ENCODE data around the gene CLMN. TPM values are rescaled to one million over a fixed set of nuclear protein-coding genes. Genes with fewer than 3 reads are reported as not detected.

Gene CLMN
- polyA plus RNA-seq, 4 donors = 21.1 to 27.5 (median 24.8) TPM

GRCh38 chr14:95305145-95305544 is 14.6 kb downstream of the CLMN start:
- DNase-seq (ENCODE audit: low read depth in 4 of 4, low spot score in 3 of 4) = no peak

- DNase-seq (ENCODE audit: low read depth in 4 of 4, low spot score in 3 of 4) = no peak
Measured at GRCh38 chr14:95304342-95304741, 15.4 kb downstream of the CLMN start.

GRCh38 chr14:95303552-95303951 is 16.2 kb downstream of the CLMN start:
- no peak for DNase-seq (ENCODE audit: low read depth in 4 of 4, low spot score in 3 of 4)

GRCh38 chr14:95302667-95303506 is 16.8 kb downstream of the CLMN start:
- no peak for DNase-seq (ENCODE audit: low read depth in 4 of 4, low spot score in 3 of 4)

- no peak for DNase-seq (ENCODE audit: low read depth in 4 of 4, low spot score in 3 of 4)
Measured at GRCh38 chr14:95301527-95302187, 18.1 kb downstream of the CLMN start.

GRCh38 chr14:95300697-95301526 is 18.8 kb downstream of the CLMN start:
- no peak for DNase-seq (ENCODE audit: low read depth in 4 of 4, low spot score in 3 of 4)

- DNase-seq (ENCODE audit: low read depth in 4 of 4, low spot score in 3 of 4) = no peak
Measured at GRCh38 chr14:95300002-95300696, 19.6 kb downstream of the CLMN start.

GRCh38 chr14:95299271-95299670 is 20.4 kb downstream of the CLMN start:
- no peak for DNase-seq (ENCODE audit: low read depth in 4 of 4, low spot score in 3 of 4)

- no peak for DNase-seq (ENCODE audit: low read depth in 4 of 4, low spot score in 3 of 4)
Measured at GRCh38 chr14:95297832-95298231, 21.9 kb downstream of the CLMN start.

- no peak for DNase-seq (ENCODE audit: low read depth in 4 of 4, low spot score in 3 of 4)
Measured at GRCh38 chr14:95296966-95297365, 22.7 kb downstream of the CLMN start.

GRCh38 chr14:95295600-95296376 is 23.9 kb downstream of the CLMN start:
- no peak for DNase-seq (ENCODE audit: low read depth in 4 of 4, low spot score in 3 of 4)

GRCh38 chr14:95294834-95295599 is 24.7 kb downstream of the CLMN start:
- no peak for DNase-seq (ENCODE audit: low read depth in 4 of 4, low spot score in 3 of 4)

- no peak for DNase-seq (ENCODE audit: low read depth in 4 of 4, low spot score in 3 of 4)
Measured at GRCh38 chr14:95294320-95294719, 25.4 kb downstream of the CLMN start.

- no peak for DNase-seq (ENCODE audit: low read depth in 4 of 4, low spot score in 3 of 4)
Measured at GRCh38 chr14:95293449-95293848, 26.3 kb downstream of the CLMN start.

- DNase-seq (ENCODE audit: low read depth in 4 of 4, low spot score in 3 of 4) = no peak
Measured at GRCh38 chr14:95292660-95293425, 26.9 kb downstream of the CLMN start.

GRCh38 chr14:95291859-95292542 is 27.7 kb downstream of the CLMN start:
- DNase-seq (ENCODE audit: low read depth in 4 of 4, low spot score in 3 of 4) = no peak

GRCh38 chr14:95290871-95291431 is 28.8 kb downstream of the CLMN start:
- DNase-seq (ENCODE audit: low read depth in 4 of 4, low spot score in 3 of 4) = no peak
